HG02763 (cell line): ENCODE data around the gene LYPD6B.

Experiments
- ATAC-seq: cut with Tn5 transposase; IDR thresholded peaks from one replicate; pipeline ENCODE4 v1.9.1; 2021; ENCODE audit warnings: mild to moderate bottlenecking, moderate library complexity; ENCODE audit not compliant: unreplicated experiment

LYPD6B gene

GRCh38 chr2:149068996-149069888 is 30.7 kb downstream of the LYPD6B start:
- ATAC-seq: no peak

GRCh38 chr2:149070681-149071320 is 32.3 kb downstream of the LYPD6B start:
- no peak for ATAC-seq

- ATAC-seq: no peak
Observed at GRCh38 chr2:149075105-149075504, 36.6 kb downstream of the LYPD6B start.

- ATAC-seq: no peak
Observed at GRCh38 chr2:149075853-149076252, 37.4 kb downstream of the LYPD6B start.

- no peak for ATAC-seq
Observed at GRCh38 chr2:149076863-149077412, 38.4 kb downstream of the LYPD6B start.

GRCh38 chr2:149077861-149078260 is 39.4 kb downstream of the LYPD6B start:
- no peak for ATAC-seq

GRCh38 chr2:149080099-149080498 is 41.6 kb downstream of the LYPD6B start:
- ATAC-seq: no peak

- no peak for ATAC-seq
Observed at GRCh38 chr2:149080971-149081370, 42.5 kb downstream of the LYPD6B start.

- ATAC-seq: no peak
Observed at GRCh38 chr2:149082079-149082478, 43.6 kb downstream of the LYPD6B start.

GRCh38 chr2:149082735-149083134 is 44.2 kb downstream of the LYPD6B start:
- ATAC-seq: no peak

- no peak for ATAC-seq
Observed at GRCh38 chr2:149084924-149085795, 46.7 kb downstream of the LYPD6B start.

- no peak for ATAC-seq
Observed at GRCh38 chr2:149087751-149088150, 49.3 kb downstream of the LYPD6B start.

- no peak for ATAC-seq
Observed at GRCh38 chr2:149089068-149089467, 50.6 kb downstream of the LYPD6B start.

GRCh38 chr2:149090706-149091105 is 52.2 kb downstream of the LYPD6B start:
- no peak for ATAC-seq

- ATAC-seq: no peak
Observed at GRCh38 chr2:149093579-149093978, 55.1 kb downstream of the LYPD6B start.

GRCh38 chr2:149094217-149095015 is 55.9 kb downstream of the LYPD6B start:
- no peak for ATAC-seq

GRCh38 chr2:149098701-149099100 is 60.2 kb downstream of the LYPD6B start:
- no peak for ATAC-seq

- ATAC-seq: no peak
Observed at GRCh38 chr2:149099298-149099697, 60.8 kb downstream of the LYPD6B start.

- no peak for ATAC-seq
Observed at GRCh38 chr2:149100739-149101699, 62.5 kb downstream of the LYPD6B start.
